HEK293 (cell line): ENCODE results near the gene OLFM1.

ENCODE experiments used
- CTCF ChIA-PET: fragments of 350-600 bp; formaldehyde crosslinking; extraction: SDS; loops from one replicate; lab custom pipeline; 2021; ENCODE audit warnings: antibody characterized with exemption; lab: Yijun Ruan, JAX
- POLR2A ChIA-PET: fragments of 300-600 bp; formaldehyde crosslinking; extraction: SDS; loops from one replicate; lab custom pipeline; 2020; ENCODE audit warnings: antibody characterized with exemption, inconsistent platforms; lab: Yijun Ruan, JAX
- H3K27ac ChIP-seq: fragments of 200-500 bp; sonication (Bioruptor generic); 2 replicates; pipeline ENCODE4 v1.5.1; 2014; ENCODE audit warnings: low read depth, low read length, control low read depth, inconsistent platforms; ENCODE audit errors: extremely low read depth
- H3K36me3 ChIP-seq, 2 experiments: fragments of 200-500 bp in 1 of 2; sonication (Bioruptor generic) in 1 of 2; 1 replicate in 1 of 2; 2 replicates in 1 of 2; pipeline ENCODE4 v1.5.1; 2014 to 2017; ENCODE audit warnings: inconsistent platforms in 2 of 2, low read length in 2 of 2; ENCODE audit not compliant: control insufficient read depth in 2 of 2, insufficient read depth in 1 of 2
- H3K4me1 ChIP-seq: fragments of 200-500 bp; sonication (Bioruptor generic); 2 replicates; pipeline ENCODE4 v1.5.1; 2014; ENCODE audit warnings: mild to moderate bottlenecking, low read length, inconsistent platforms; ENCODE audit not compliant: control insufficient read depth, insufficient read depth
- H3K4me3 ChIP-seq: 2 replicates; pipeline ENCODE4 v1.5.1; 2011; ENCODE audit warnings: low read depth, mild to moderate bottlenecking, control low read depth, low read length, moderate library complexity
- H3K9me3 ChIP-seq: fragments of 200-500 bp; sonication (Bioruptor generic); 2 replicates; pipeline ENCODE4 v1.5.1; 2014; ENCODE audit warnings: low read depth, low read length, inconsistent platforms; ENCODE audit not compliant: control insufficient read depth, insufficient read depth
- ELK4 ChIP-seq: IDR thresholded peaks from 2 replicates; pipeline ENCODE4 v1.6.1; 2011; ENCODE audit warnings: mild to moderate bottlenecking, low read depth, low read length, borderline replicate concordance
- GLIS1 ChIP-seq: fragments of 450-650 bp; formaldehyde crosslinking; IDR thresholded peaks from 2 replicates; pipeline ENCODE4 v1.5.1; 2016; ENCODE audit warnings: missing biosample characterization, missing genetic modification characterization
- HOXA7 ChIP-seq: sonication (generic); formaldehyde crosslinking; IDR thresholded peaks from 2 replicates; pipeline ENCODE4 v1.8.1; 2022; ENCODE audit warnings: missing genetic modification reagents, borderline replicate concordance
- IKZF3 ChIP-seq: fragments of 450-650 bp; IDR thresholded peaks from 2 replicates; pipeline ENCODE4 v1.5.0; 2018; ENCODE audit warnings: missing biosample characterization, mild to moderate bottlenecking, missing genetic modification characterization, moderate library complexity
- MEIS1 ChIP-seq: sonication (generic); formaldehyde crosslinking; IDR thresholded peaks from 2 replicates; pipeline ENCODE4 v1.8.1; 2022; ENCODE audit warnings: missing genetic modification reagents, mild to moderate bottlenecking, borderline replicate concordance
- OVOL3 ChIP-seq: fragments of 450-650 bp; formaldehyde crosslinking; IDR thresholded peaks from 2 replicates; pipeline ENCODE4 v1.5.1; 2016; ENCODE audit warnings: missing biosample characterization, missing genetic modification characterization
- PBX3 ChIP-seq: sonication (generic); formaldehyde crosslinking; IDR thresholded peaks from 2 replicates; pipeline ENCODE4 v1.8.1; 2022; ENCODE audit warnings: mild to moderate bottlenecking, moderate library complexity, missing genetic modification reagents
- ZBTB26 ChIP-seq: fragments of 450-650 bp; formaldehyde crosslinking; optimal IDR thresholded peaks from 2 replicates; pipeline ENCODE3; 2016; ENCODE audit warnings: missing biosample characterization, mild to moderate bottlenecking, missing genetic modification characterization
- ZNF155 ChIP-seq: fragments of 450-650 bp; formaldehyde crosslinking; IDR thresholded peaks from 2 replicates; pipeline ENCODE4 v1.5.1; 2016; ENCODE audit warnings: missing biosample characterization, missing genetic modification characterization
- ZNF174 ChIP-seq: fragments of 450-650 bp; formaldehyde crosslinking; IDR thresholded peaks from 2 replicates; pipeline ENCODE4 v1.5.0; 2017; ENCODE audit warnings: missing biosample characterization, mild to moderate bottlenecking, missing genetic modification characterization
- ZNF214 ChIP-seq: fragments of 450-650 bp; formaldehyde crosslinking; IDR thresholded peaks from 2 replicates; pipeline ENCODE4 v1.5.1; 2017; ENCODE audit warnings: missing biosample characterization, mild to moderate bottlenecking, missing genetic modification characterization, borderline replicate concordance
- ZNF274 ChIP-seq, 2 experiments: fragments of 200-500 bp in 1 of 2; fragments of 450-650 bp in 1 of 2; sonication (Bioruptor generic) in 1 of 2; formaldehyde crosslinking in 1 of 2; IDR thresholded peaks; 2 replicates each; pipeline versions ENCODE4 v1.5.1 to v1.6.1; 2014 to 2016; ENCODE audit warnings: borderline replicate concordance in 1 of 2, inconsistent platforms in 1 of 2, low read length in 1 of 2, missing biosample characterization in 1 of 2, missing genetic modification characterization in 1 of 2
- ZNF302 ChIP-seq: fragments of 450-650 bp; formaldehyde crosslinking; IDR thresholded peaks from 2 replicates; pipeline ENCODE4 v1.5.1; 2016; ENCODE audit warnings: missing biosample characterization, missing genetic modification characterization, low read depth
- ZNF394 ChIP-seq: fragments of 450-650 bp; formaldehyde crosslinking; IDR thresholded peaks from 2 replicates; pipeline ENCODE4 v1.5.1; 2016; ENCODE audit warnings: missing biosample characterization, missing genetic modification characterization, mild to moderate bottlenecking, moderate library complexity, borderline replicate concordance
- ZNF48 ChIP-seq: fragments of 450-650 bp; formaldehyde crosslinking; IDR thresholded peaks from 2 replicates; pipeline ENCODE4 v1.5.1; 2016; ENCODE audit warnings: missing biosample characterization, missing genetic modification characterization
- ZNF521 ChIP-seq: fragments of 450-650 bp; formaldehyde crosslinking; IDR thresholded peaks from 2 replicates; pipeline ENCODE4 v1.5.1; 2017; ENCODE audit warnings: missing biosample characterization, mild to moderate bottlenecking, missing genetic modification characterization
- ZNF530 ChIP-seq: fragments of 450-650 bp; formaldehyde crosslinking; IDR thresholded peaks from 2 replicates; pipeline ENCODE4 v1.5.1; 2016; ENCODE audit warnings: low read depth, missing biosample characterization, missing genetic modification characterization
- ZNF548 ChIP-seq: fragments of 450-650 bp; formaldehyde crosslinking; IDR thresholded peaks from 2 replicates; pipeline ENCODE4 v1.5.1; 2016; ENCODE audit warnings: missing biosample characterization, missing genetic modification characterization
- ZNF624 ChIP-seq: fragments of 450-650 bp; formaldehyde crosslinking; IDR thresholded peaks from 2 replicates; pipeline ENCODE4 v1.5.1; 2017; ENCODE audit warnings: missing biosample characterization, missing genetic modification characterization
- ZNF626 ChIP-seq: fragments of 450-650 bp; sonication (Bioruptor Pico); formaldehyde crosslinking; IDR thresholded peaks from 2 replicates; pipeline ENCODE4 v1.5.1; 2018; ENCODE audit warnings: missing biosample characterization, missing genetic modification characterization, inconsistent platforms
- ZNF677 ChIP-seq: fragments of 450-650 bp; IDR thresholded peaks from 2 replicates; pipeline ENCODE4 v1.5.0; 2018; ENCODE audit warnings: missing biosample characterization, mild to moderate bottlenecking, missing genetic modification characterization, moderate library complexity
- ZNF707 ChIP-seq: fragments of 450-650 bp; formaldehyde crosslinking; IDR thresholded peaks from 2 replicates; pipeline ENCODE4 v1.5.1; 2016; ENCODE audit warnings: missing biosample characterization, missing genetic modification characterization

The OLFM1 gene

GRCh38 chr9:135040892-135041291 is 46.6 kb upstream of the OLFM1 start:
- H3K4me1 ChIP-seq, result no peaks in the 10 kb centered on the region
- ChIA-PET POLR2A (no interaction called here), CTCF (no interaction called here)

GRCh38 chr9:135043345-135043744 is 44.1 kb upstream of the OLFM1 start:
- no peaks in the 10 kb centered on the region for H3K4me1 ChIP-seq
- no peak for TF ChIP-seq ZNF394 (tag by site-specific recombination)
- no peak for TF ChIP-seq PBX3 (CRISPR knock-in tag)
- TF ChIP-seq ZNF530 (tag by site-specific recombination), result no peak
- no peak for TF ChIP-seq ZNF48 (tag by site-specific recombination)
- no peak for TF ChIP-seq ZNF214 (tag by site-specific recombination)
- no peaks in the 10 kb centered on the region for H3K9me3 ChIP-seq
- H3K36me3 ChIP-seq, result no peaks in the 10 kb centered on the region
- no peak overlapping the region for H3K27ac ChIP-seq
- H3K4me3 ChIP-seq, result no peak overlapping the region
- ChIA-PET CTCF (interaction anchor here (0.6 kb wide), 1 partner anchor 371 kb away, joined by 5 read pairs; no protein-coding TSS in a partner anchor), POLR2A (no interaction called here)

More at GRCh38 chr9:135040892-135041291, 46.6 kb upstream of the OLFM1 start:
- no peaks in the 10 kb centered on the region for H3K9me3 ChIP-seq
- no peak overlapping the region for H3K4me3 ChIP-seq
- no peaks in the 10 kb centered on the region for H3K36me3 ChIP-seq
- TF ChIP-seq ZNF521, result no peak
- TF ChIP-seq ZBTB26 (tag by site-specific recombination), result no peak
- no peak for TF ChIP-seq ZNF155 (tag by site-specific recombination)
- TF ChIP-seq ZNF624 (tag by site-specific recombination), result no peak
- no peak for TF ChIP-seq ELK4
- no peak for TF ChIP-seq MEIS1 (CRISPR knock-in tag)
- TF ChIP-seq ZNF707 (tag by site-specific recombination), result no peak
- H3K27ac ChIP-seq, result no peak overlapping the region

- TF ChIP-seq HOXA7 (CRISPR knock-in tag) (no peak), OVOL3 (tag by site-specific recombination) (no peak), ZNF626 (tag by site-specific recombination) (no peak), ZNF174 (no peak), ZNF302 (tag by site-specific recombination) (no peak), ZNF548 (tag by site-specific recombination) (no peak), ZNF677 (tag by site-specific recombination) (no peak), IKZF3 (tag by site-specific recombination) (no peak), GLIS1 (tag by site-specific recombination) (no peak), MEIS1 (CRISPR knock-in tag) (no peak), ZNF274 (IDR thresholded peaks at IDR 0.05; ENCODE audit: low read length) (no peak), ZNF274 (tag by site-specific recombination; IDR thresholded peaks at IDR 0.05; ENCODE audit: borderline replicate concordance) (no peak)
- TF ChIP-seq, all 188 proteins: peak for 0
Observed at GRCh38 chr9:135045264-135045927, 42.1 kb upstream of the OLFM1 start.

More at GRCh38 chr9:135045264-135045927, 42.1 kb upstream of the OLFM1 start:
- no peak overlapping the region for H3K27ac ChIP-seq
- H3K4me1 ChIP-seq, result no peaks in the 10 kb centered on the region
- CTCF ChIA-PET, result no interaction called here
- H3K4me3 ChIP-seq, result no peak overlapping the region
- H3K36me3 ChIP-seq, result no peaks in the 10 kb centered on the region
- POLR2A ChIA-PET, result no interaction called here
- H3K9me3 ChIP-seq, result no peaks in the 10 kb centered on the region
